HepG2 (cell line): Measurements from ENCODE around the gene PTGER3. TPM values are rescaled to one million over a fixed set of nuclear protein-coding genes. Genes with fewer than 3 reads are reported as not detected.
A peak's percentile ranks its signal among the peaks of the same experiment; 100 is the strongest.

Experiments used
- ATF7-NPFF ChIP-seq: sonication (generic); formaldehyde crosslinking; IDR thresholded peaks from 2 replicates; pipeline ENCODE4 v1.8.1; 2023; ENCODE audit warnings: mild to moderate bottlenecking, low read depth, missing genetic modification reagents, moderate library complexity
- MTA1 ChIP-seq: sonication (generic); formaldehyde crosslinking; IDR thresholded peaks from 2 replicates; pipeline ENCODE4 v1.4.0; 2020; ENCODE audit warnings: missing genetic modification reagents, mild to moderate bottlenecking, borderline replicate concordance
- POLR2A ChIP-seq, 2 experiments: IDR thresholded peaks; 2 replicates each; pipeline ENCODE4 v1.6.1; 2011; ENCODE audit warnings: low read depth in 2 of 2, low read length in 2 of 2, mild to moderate bottlenecking in 1 of 2, moderate library complexity in 1 of 2; ENCODE audit not compliant: insufficient read depth in 1 of 2
- POLR2G ChIP-seq: fragments of 200-400 bp; formaldehyde crosslinking; IDR thresholded peaks from 2 replicates; pipeline ENCODE4 v1.6.1; 2018; ENCODE audit warnings: mild to moderate bottlenecking, low read depth, low read length, moderate library complexity
- RBM22 ChIP-seq: fragments of 200-400 bp; formaldehyde crosslinking; optimal IDR thresholded peaks from 2 replicates; pipeline ENCODE3; 2017; ENCODE audit warnings: mild to moderate bottlenecking, low read length, moderate library complexity
- RELA ChIP-seq: sonication (generic); formaldehyde crosslinking; IDR thresholded peaks from 2 replicates; pipeline ENCODE4 v1.4.0; 2020; ENCODE audit warnings: missing genetic modification reagents
- ZNF354B ChIP-seq: sonication (generic); formaldehyde crosslinking; IDR thresholded peaks from 2 replicates; pipeline ENCODE4 v1.8.0; 2022; ENCODE audit warnings: mild to moderate bottlenecking, missing genetic modification reagents
- ZNF496 ChIP-seq: sonication (generic); formaldehyde crosslinking; IDR thresholded peaks from 2 replicates; pipeline ENCODE4 v1.8.1; 2023; ENCODE audit warnings: mild to moderate bottlenecking, moderate library complexity, missing genetic modification reagents; ENCODE audit not compliant: insufficient replicate concordance
- ZSCAN21 ChIP-seq: sonication (generic); formaldehyde crosslinking; IDR thresholded peaks from 2 replicates; pipeline ENCODE4 v1.8.0; 2022; ENCODE audit warnings: mild to moderate bottlenecking, missing genetic modification reagents, moderate library complexity, borderline replicate concordance
- polyA plus RNA-seq, 8 experiments: library from polyadenylated mRNA; depleted of rRNA in 3 of 8; stranded (reverse) in 7 of 8; unstranded in 1 of 8; fragments of >200 nt; fragmentation: Illumina TruSeq in 4 of 8; extraction: Trizol in 4 of 8; gene quantifications; 2 replicates each; pipeline versions ENCODE4 v1.2.1 to v1.2.3, GENCODE V29; 2011 to 2016; ENCODE audit warnings: low read depth in 4 of 8, missing spikeins in 1 of 8, mixed read lengths in 1 of 8; ENCODE audit not compliant: insufficient read depth in 1 of 8
- total RNA-seq, 5 experiments: library from RNA; depleted of rRNA; stranded (reverse); fragments of >200 nt; fragmentation: Illumina TruSeq; extraction: Trizol; gene quantifications; 2 replicates each; pipeline ENCODE4 v1.2.3, GENCODE V29; 2016; ENCODE audit warnings: low read depth in 1 of 5
- TF ChIP-seq, protein P1 (sequence below): sonication (generic); formaldehyde crosslinking; IDR thresholded peaks from 2 replicates; pipeline ENCODE4 v1.4.0; 2020; ENCODE audit warnings: mild to moderate bottlenecking, missing genetic modification reagents, borderline replicate concordance
- TF ChIP-seq, protein P2 (sequence below): sonication (generic); formaldehyde crosslinking; IDR thresholded peaks from 2 replicates; pipeline ENCODE4 v1.5.1; 2020; ENCODE audit warnings: mild to moderate bottlenecking, missing genetic modification reagents, moderate library complexity
- TF ChIP-seq, protein P3 (sequence below): sonication (generic); formaldehyde crosslinking; IDR thresholded peaks from 2 replicates; pipeline ENCODE4 v1.5.1; 2020; ENCODE audit warnings: mild to moderate bottlenecking, missing genetic modification reagents, moderate library complexity

The PTGER3 gene
- total and polyA plus RNA-seq, 2 of the 13 experiments (the other 11 are each of a cell fraction or from before 2014, with no cell fraction given) = 0.01 TPM; not detected in 1

DNA sequence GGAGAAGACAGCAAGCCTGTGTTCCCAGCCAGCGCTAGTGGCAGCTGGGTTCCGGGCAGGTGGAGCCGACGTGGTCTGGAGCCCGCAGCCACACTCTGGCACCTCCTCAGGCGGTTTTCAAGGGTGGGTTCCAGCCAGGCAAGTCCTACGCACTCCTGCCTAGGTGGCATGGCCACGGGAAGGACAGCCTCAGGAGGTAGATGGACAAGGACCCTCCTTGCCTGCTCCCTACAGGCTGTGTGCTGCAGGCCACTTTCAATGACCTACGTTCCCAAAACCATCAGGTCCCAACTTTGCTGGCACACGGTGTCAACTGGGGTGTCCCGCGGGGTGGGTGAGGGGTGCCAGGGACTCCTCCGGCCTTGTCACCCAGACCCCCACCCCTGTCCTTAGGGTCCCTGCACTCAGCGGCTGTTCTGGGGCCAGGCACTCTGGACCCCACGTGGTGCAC is 6.7 kb upstream of the PTGER3 start (continued):
- TF ChIP-seq, protein P1, sequence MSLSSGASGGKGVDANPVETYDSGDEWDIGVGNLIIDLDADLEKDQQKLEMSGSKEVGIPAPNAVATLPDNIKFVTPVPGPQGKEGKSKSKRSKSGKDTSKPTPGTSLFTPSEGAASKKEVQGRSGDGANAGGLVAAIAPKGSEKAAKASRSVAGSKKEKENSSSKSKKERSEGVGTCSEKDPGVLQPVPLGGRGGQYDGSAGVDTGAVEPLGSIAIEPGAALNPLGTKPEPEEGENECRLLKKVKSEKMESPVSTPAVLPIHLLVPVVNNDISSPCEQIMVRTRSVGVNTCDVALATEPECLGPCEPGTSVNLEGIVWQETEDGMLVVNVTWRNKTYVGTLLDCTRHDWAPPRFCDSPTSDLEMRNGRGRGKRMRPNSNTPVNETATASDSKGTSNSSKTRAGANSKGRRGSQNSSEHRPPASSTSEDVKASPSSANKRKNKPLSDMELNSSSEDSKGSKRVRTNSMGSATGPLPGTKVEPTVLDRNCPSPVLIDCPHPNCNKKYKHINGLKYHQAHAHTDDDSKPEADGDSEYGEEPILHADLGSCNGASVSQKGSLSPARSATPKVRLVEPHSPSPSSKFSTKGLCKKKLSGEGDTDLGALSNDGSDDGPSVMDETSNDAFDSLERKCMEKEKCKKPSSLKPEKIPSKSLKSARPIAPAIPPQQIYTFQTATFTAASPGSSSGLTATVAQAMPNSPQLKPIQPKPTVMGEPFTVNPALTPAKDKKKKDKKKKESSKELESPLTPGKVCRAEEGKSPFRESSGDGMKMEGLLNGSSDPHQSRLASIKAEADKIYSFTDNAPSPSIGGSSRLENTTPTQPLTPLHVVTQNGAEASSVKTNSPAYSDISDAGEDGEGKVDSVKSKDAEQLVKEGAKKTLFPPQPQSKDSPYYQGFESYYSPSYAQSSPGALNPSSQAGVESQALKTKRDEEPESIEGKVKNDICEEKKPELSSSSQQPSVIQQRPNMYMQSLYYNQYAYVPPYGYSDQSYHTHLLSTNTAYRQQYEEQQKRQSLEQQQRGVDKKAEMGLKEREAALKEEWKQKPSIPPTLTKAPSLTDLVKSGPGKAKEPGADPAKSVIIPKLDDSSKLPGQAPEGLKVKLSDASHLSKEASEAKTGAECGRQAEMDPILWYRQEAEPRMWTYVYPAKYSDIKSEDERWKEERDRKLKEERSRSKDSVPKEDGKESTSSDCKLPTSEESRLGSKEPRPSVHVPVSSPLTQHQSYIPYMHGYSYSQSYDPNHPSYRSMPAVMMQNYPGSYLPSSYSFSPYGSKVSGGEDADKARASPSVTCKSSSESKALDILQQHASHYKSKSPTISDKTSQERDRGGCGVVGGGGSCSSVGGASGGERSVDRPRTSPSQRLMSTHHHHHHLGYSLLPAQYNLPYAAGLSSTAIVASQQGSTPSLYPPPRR (CRISPR knock-in tag) = no peak
- TF ChIP-seq POLR2G (peak; percentile 62; the same call in 1 of the 2 replicates), POLR2A (IDR thresholded peaks at IDR 0.05; ENCODE audit: insufficient read depth in 1 of 2, low read depth in 2 of 2, low read length in 2 of 2) (peak in 1 of 2 experiments; percentile 51; a peak in 2 of 4 replicates), RELA (CRISPR knock-in tag) (no peak), MTA1 (CRISPR knock-in tag) (no peak), ZNF496 (CRISPR knock-in tag) (no peak), ZNF354B (CRISPR knock-in tag) (no peak), ZSCAN21 (CRISPR knock-in tag) (peak; percentile 29; the same call in 1 of the 2 replicates), ATF7-NPFF (CRISPR knock-in tag) (0 out of 2 replicates have a peak, but pooled peaks have one; percentile 10), RBM22 (peak; percentile 92)
- TF ChIP-seq, protein P2, sequence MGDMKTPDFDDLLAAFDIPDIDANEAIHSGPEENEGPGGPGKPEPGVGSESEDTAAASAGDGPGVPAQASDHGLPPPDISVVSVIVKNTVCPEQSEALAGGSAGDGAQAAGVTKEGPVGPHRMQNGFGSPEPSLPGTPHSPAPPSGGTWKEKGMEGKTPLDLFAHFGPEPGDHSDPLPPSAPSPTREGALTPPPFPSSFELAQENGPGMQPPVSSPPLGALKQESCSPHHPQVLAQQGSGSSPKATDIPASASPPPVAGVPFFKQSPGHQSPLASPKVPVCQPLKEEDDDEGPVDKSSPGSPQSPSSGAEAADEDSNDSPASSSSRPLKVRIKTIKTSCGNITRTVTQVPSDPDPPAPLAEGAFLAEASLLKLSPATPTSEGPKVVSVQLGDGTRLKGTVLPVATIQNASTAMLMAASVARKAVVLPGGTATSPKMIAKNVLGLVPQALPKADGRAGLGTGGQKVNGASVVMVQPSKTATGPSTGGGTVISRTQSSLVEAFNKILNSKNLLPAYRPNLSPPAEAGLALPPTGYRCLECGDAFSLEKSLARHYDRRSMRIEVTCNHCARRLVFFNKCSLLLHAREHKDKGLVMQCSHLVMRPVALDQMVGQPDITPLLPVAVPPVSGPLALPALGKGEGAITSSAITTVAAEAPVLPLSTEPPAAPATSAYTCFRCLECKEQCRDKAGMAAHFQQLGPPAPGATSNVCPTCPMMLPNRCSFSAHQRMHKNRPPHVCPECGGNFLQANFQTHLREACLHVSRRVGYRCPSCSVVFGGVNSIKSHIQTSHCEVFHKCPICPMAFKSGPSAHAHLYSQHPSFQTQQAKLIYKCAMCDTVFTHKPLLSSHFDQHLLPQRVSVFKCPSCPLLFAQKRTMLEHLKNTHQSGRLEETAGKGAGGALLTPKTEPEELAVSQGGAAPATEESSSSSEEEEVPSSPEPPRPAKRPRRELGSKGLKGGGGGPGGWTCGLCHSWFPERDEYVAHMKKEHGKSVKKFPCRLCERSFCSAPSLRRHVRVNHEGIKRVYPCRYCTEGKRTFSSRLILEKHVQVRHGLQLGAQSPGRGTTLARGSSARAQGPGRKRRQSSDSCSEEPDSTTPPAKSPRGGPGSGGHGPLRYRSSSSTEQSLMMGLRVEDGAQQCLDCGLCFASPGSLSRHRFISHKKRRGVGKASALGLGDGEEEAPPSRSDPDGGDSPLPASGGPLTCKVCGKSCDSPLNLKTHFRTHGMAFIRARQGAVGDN (CRISPR knock-in tag) = peak; percentile 20
- TF ChIP-seq, protein P3, sequence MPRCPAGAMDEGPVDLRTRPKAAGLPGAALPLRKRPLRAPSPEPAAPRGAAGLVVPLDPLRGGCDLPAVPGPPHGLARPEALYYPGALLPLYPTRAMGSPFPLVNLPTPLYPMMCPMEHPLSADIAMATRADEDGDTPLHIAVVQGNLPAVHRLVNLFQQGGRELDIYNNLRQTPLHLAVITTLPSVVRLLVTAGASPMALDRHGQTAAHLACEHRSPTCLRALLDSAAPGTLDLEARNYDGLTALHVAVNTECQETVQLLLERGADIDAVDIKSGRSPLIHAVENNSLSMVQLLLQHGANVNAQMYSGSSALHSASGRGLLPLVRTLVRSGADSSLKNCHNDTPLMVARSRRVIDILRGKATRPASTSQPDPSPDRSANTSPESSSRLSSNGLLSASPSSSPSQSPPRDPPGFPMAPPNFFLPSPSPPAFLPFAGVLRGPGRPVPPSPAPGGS (CRISPR knock-in tag) = no peak
- TF ChIP-seq, all 625 proteins: peak for 10
